ENCODE measurements around the gene TMEM117. TPM values are rescaled to one million over a fixed set of nuclear protein-coding genes. Genes with fewer than 3 reads are reported as not detected.

Gene TMEM117
- total RNA-seq, 1 donor from 2014 or later: not detected

DNA sequence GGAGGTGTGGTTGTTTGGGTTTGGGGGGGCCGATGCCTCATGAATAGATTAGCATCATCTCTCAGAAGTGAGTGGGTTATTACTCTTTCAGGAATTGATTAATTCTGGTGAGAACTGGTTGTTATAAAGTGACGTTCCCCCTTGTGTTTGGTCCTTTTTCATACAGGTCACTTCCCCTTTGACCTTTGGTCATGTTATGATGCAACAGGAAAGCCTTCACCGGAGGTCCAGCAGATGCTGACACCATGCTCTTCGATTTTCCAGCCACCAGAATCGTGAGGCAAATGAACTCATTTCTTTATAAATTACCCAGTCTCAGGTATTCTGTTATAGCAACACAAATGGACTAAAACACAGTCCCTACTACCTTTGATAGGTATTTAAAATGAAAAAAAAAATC lies 600.9 kb downstream of the TMEM117 start:
- Mint-ChIP-seq H3K4me3 (ENCODE audit: unreplicated experiment) (no peak overlapping the region), H3K9me3 (ENCODE audit: unreplicated experiment) (no peaks in the 10 kb centered on the region), H3K4me1 (ENCODE audit: low read depth, unreplicated experiment) (no peaks in the 10 kb centered on the region), H3K27ac (ENCODE audit: unreplicated experiment) (no peak overlapping the region), H3K27me3 (ENCODE audit: unreplicated experiment) (no peaks in the 10 kb centered on the region), H3K36me3 (ENCODE audit: unreplicated experiment) (no peaks in the 10 kb centered on the region)
- TF ChIP-seq, protein P1, sequence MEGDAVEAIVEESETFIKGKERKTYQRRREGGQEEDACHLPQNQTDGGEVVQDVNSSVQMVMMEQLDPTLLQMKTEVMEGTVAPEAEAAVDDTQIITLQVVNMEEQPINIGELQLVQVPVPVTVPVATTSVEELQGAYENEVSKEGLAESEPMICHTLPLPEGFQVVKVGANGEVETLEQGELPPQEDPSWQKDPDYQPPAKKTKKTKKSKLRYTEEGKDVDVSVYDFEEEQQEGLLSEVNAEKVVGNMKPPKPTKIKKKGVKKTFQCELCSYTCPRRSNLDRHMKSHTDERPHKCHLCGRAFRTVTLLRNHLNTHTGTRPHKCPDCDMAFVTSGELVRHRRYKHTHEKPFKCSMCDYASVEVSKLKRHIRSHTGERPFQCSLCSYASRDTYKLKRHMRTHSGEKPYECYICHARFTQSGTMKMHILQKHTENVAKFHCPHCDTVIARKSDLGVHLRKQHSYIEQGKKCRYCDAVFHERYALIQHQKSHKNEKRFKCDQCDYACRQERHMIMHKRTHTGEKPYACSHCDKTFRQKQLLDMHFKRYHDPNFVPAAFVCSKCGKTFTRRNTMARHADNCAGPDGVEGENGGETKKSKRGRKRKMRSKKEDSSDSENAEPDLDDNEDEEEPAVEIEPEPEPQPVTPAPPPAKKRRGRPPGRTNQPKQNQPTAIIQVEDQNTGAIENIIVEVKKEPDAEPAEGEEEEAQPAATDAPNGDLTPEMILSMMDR (IDR thresholded peaks at IDR 0.05; ENCODE audit: partially characterized antibody, unreplicated experiment): no peak
- no peak for DNase-seq

Other genes starting within 250 kb of the TMEM117 start
- 19.8 TPM for gene PUS7L, start 77.3 kb upstream of the TMEM117 start, total RNA-seq (ENCODE audit: unreplicated experiment)
- 12.1 TPM for gene IRAK4, start 77.1 kb upstream of the TMEM117 start, total RNA-seq (ENCODE audit: unreplicated experiment)
- 30.1 TPM for gene TWF1, start 29.8 kb upstream of the TMEM117 start, total RNA-seq (ENCODE audit: unreplicated experiment)

Data from glutamatergic neuron (in vitro differentiated cells).